Measurements from ENCODE around the gene DHX32.

DNA sequence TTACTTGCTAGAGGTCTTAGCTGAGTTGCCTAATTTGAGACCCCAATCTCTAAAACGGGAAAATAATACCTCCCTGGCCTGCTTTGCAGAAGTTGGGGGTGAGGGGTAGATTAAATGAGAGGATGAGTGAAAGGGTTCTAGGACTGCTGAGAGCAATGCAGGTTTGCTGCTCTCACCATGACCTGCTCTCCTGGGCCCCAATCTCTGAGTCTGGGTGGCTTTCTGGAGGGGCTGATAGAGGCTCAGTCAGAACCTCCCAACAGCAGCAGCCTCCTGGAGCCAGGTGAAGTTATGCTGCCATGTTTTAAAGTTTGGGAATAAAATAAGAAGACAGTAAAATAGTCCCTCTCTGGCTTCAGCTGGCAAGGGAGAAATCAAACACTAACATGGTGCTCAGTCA is 65.3 kb downstream of the DHX32 start:
- TF ChIP-seq, protein P1, sequence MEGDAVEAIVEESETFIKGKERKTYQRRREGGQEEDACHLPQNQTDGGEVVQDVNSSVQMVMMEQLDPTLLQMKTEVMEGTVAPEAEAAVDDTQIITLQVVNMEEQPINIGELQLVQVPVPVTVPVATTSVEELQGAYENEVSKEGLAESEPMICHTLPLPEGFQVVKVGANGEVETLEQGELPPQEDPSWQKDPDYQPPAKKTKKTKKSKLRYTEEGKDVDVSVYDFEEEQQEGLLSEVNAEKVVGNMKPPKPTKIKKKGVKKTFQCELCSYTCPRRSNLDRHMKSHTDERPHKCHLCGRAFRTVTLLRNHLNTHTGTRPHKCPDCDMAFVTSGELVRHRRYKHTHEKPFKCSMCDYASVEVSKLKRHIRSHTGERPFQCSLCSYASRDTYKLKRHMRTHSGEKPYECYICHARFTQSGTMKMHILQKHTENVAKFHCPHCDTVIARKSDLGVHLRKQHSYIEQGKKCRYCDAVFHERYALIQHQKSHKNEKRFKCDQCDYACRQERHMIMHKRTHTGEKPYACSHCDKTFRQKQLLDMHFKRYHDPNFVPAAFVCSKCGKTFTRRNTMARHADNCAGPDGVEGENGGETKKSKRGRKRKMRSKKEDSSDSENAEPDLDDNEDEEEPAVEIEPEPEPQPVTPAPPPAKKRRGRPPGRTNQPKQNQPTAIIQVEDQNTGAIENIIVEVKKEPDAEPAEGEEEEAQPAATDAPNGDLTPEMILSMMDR (IDR thresholded peaks at IDR 0.05): no peak
- no peak for TF ChIP-seq EP300 (IDR thresholded peaks at IDR 0.05; ENCODE audit: low read depth)
- TF ChIP-seq POLR2AphosphoS5 (IDR thresholded peaks at IDR 0.05): no peak
- TF ChIP-seq POLR2A (IDR thresholded peaks at IDR 0.05): no peak

Data from transverse colon (tissue), 4 donors.